ENCODE results near the gene SULT1C4. TPM values are rescaled to one million over a fixed set of nuclear protein-coding genes. Genes with fewer than 3 reads are reported as not detected.
"Not testable (repeated sequence)": the region's sequence is repeated elsewhere in the genome, so short reads cannot be mapped to it uniquely, and the experiment has no call there.

Gene SULT1C4
- total RNA-seq, 2 experiments from 2014 or later, result not detected

- H3K9me3 Mint-ChIP-seq (ENCODE audit: low read depth), result no peaks in the 10 kb centered on the region
- ATAC-seq, result no peak
- peak; percentile 15 for DNase-seq
- ChIA-PET CTCF (no interaction called here), POLR2A (no interaction called here)
- H3K4me1 Mint-ChIP-seq, result no peaks in the 10 kb centered on the region
- H3K4me3 Mint-ChIP-seq, result no peak overlapping the region
- intact Hi-C loops (cut with DNase I, micrococcal nuclease), result no loop called here
- H3K27me3 Mint-ChIP-seq, result no peaks in the 10 kb centered on the region
- H3K27ac Mint-ChIP-seq, result no peak overlapping the region
- no peaks in the 10 kb centered on the region for H3K36me3 Mint-ChIP-seq (ENCODE audit: low read depth)
These were observed 39.5 kb downstream of the SULT1C4 start for GRCh38 chr2:108417254-108417653.

- no peaks in the 10 kb centered on the region for H3K36me3 Mint-ChIP-seq (ENCODE audit: low read depth)
- ChIA-PET CTCF (interaction anchor here (0.6 kb wide), 1 partner anchor 29 kb away, joined by 3 read pairs; no protein-coding TSS in a partner anchor), POLR2A (no interaction called here)
- intact Hi-C loops (cut with DNase I, micrococcal nuclease), result no loop called here
- H3K27me3 Mint-ChIP-seq, result peaks cover 8% of the 10 kb centered on the region
- ATAC-seq, result no peak
- no peaks in the 10 kb centered on the region for H3K4me1 Mint-ChIP-seq
- no peaks in the 10 kb centered on the region for H3K9me3 Mint-ChIP-seq (ENCODE audit: low read depth)
- H3K4me3 Mint-ChIP-seq, result no peak overlapping the region
- H3K27ac Mint-ChIP-seq, result no peak overlapping the region
- DNase-seq, result no peak
These were observed 40.7 kb downstream of the SULT1C4 start for GRCh38 chr2:108418416-108418815.

GRCh38 chr2:108423067-108423466, 45.3 kb downstream of the SULT1C4 start:
- intact Hi-C loops (cut with DNase I, micrococcal nuclease), result no loop called here
- H3K27me3 Mint-ChIP-seq, result peaks cover 13% of the 10 kb centered on the region
- H3K4me3 Mint-ChIP-seq, result no peak overlapping the region

GRCh38 chr2:108423502-108424251, 45.9 kb downstream of the SULT1C4 start:
- ATAC-seq (no peak), DNase-seq (no peak)
- ChIA-PET POLR2A (no interaction called here), CTCF (no interaction called here)
- intact Hi-C loops (cut with DNase I, micrococcal nuclease), result no loop called here
- Mint-ChIP-seq H3K27me3 (peaks cover 13% of the 10 kb centered on the region), H3K27ac (no peak overlapping the region), H3K4me1 (no peaks in the 10 kb centered on the region), H3K36me3 (ENCODE audit: low read depth) (no peaks in the 10 kb centered on the region), H3K4me3 (no peak overlapping the region), H3K9me3 (ENCODE audit: low read depth) (no peaks in the 10 kb centered on the region)

More at GRCh38 chr2:108423067-108423466, 45.3 kb downstream of the SULT1C4 start:
- DNase-seq (no peak), ATAC-seq (no peak)
- Mint-ChIP-seq H3K27ac (no peak overlapping the region), H3K9me3 (ENCODE audit: low read depth) (no peaks in the 10 kb centered on the region), H3K36me3 (ENCODE audit: low read depth) (no peaks in the 10 kb centered on the region), H3K4me1 (no peaks in the 10 kb centered on the region)
- ChIA-PET POLR2A (no interaction called here), CTCF (no interaction called here)

- no peak overlapping the region for H3K27ac Mint-ChIP-seq
- ATAC-seq (no peak), DNase-seq (no peak)
- peaks cover 5% of the 10 kb centered on the region for H3K27me3 Mint-ChIP-seq
- no peaks in the 10 kb centered on the region for H3K36me3 Mint-ChIP-seq (ENCODE audit: low read depth)
- no peaks in the 10 kb centered on the region for H3K9me3 Mint-ChIP-seq (ENCODE audit: low read depth)
- ChIA-PET POLR2A (interaction anchor here (0.7 kb wide), 1 partner anchor 193 kb away, joined by 3 read pairs; no protein-coding TSS in a partner anchor), CTCF (interaction anchor here (0.7 kb wide), 1 partner anchor 72 kb away, joined by 3 read pairs; no protein-coding TSS in a partner anchor)
- H3K4me3 Mint-ChIP-seq, result no peak overlapping the region
- H3K4me1 Mint-ChIP-seq, result no peaks in the 10 kb centered on the region
- intact Hi-C loops (cut with DNase I, micrococcal nuclease), result no loop called here
These were observed 50.7 kb downstream of the SULT1C4 start for GRCh38 chr2:108428286-108429009.

- H3K27me3 Mint-ChIP-seq; H3K4me1 Mint-ChIP-seq; H3K36me3 Mint-ChIP-seq (ENCODE audit: low read depth); ATAC-seq; H3K9me3 Mint-ChIP-seq (ENCODE audit: low read depth); H3K4me3 Mint-ChIP-seq; CTCF ChIA-PET; intact Hi-C loops (cut with DNase I, micrococcal nuclease); DNase-seq; POLR2A ChIA-PET; H3K27ac Mint-ChIP-seq: not testable (repeated sequence)
These were observed 57.8 kb downstream of the SULT1C4 start for GRCh38 chr2:108435578-108435977.

GRCh38 chr2:108436976-108437375, 59.2 kb downstream of the SULT1C4 start:
- Mint-ChIP-seq H3K27ac (no peak overlapping the region), H3K4me1 (peaks cover 2% of the 10 kb centered on the region), H3K9me3 (ENCODE audit: low read depth) (no peaks in the 10 kb centered on the region), H3K27me3 (no peaks in the 10 kb centered on the region), H3K4me3 (no peak overlapping the region), H3K36me3 (ENCODE audit: low read depth) (no peaks in the 10 kb centered on the region)
- intact Hi-C loops (cut with DNase I, micrococcal nuclease), result no loop called here
- ChIA-PET POLR2A (no interaction called here), CTCF (no interaction called here)
- no peak for DNase-seq
- no peak for ATAC-seq

Other genes starting within 250 kb of the SULT1C4 start
- gene SULT1C3, start 138.0 kb upstream of the SULT1C4 start, total RNA-seq, result not detected
- not detected for gene SULT1C2, start 89.1 kb upstream of the SULT1C4 start, total RNA-seq
- gene GCC2, start 71.3 kb downstream of the SULT1C4 start, total RNA-seq, result 10 to 100 TPM; 47.8 to 51.3 TPM
- 10 to 100 TPM; 47.5 to 70.3 TPM for gene LIMS1, start 156.5 kb downstream of the SULT1C4 start, total RNA-seq